Endothelial cell of umbilical vein (primary cell): Measurements from ENCODE around the gene C5. TPM values are rescaled to one million over a fixed set of nuclear protein-coding genes. Genes with fewer than 3 reads are reported as not detected.

Source experiments
- BruUV-seq: library from RNA; stranded (reverse); fragments of 400-500 nt; replicated peaks from 2 replicates; lab custom pipeline; 2021; lab: Mats Ljungman, UMichigan
- CTCF ChIA-PET: fragments of 300-600, 350-600 bp; sonication (Branson Sonifier 250); formaldehyde crosslinking; loops from one replicate; lab custom pipeline; 2021; ENCODE audit warnings: antibody characterized with exemption, inconsistent platforms; lab: Charles Lee
- POLR2A ChIA-PET: fragments of 300-600, 350-600 bp; sonication (Branson Sonifier 250); formaldehyde crosslinking; loops from one replicate; lab custom pipeline; 2021; ENCODE audit warnings: antibody characterized with exemption, inconsistent platforms; lab: Charles Lee
- DNase-seq: peaks from one replicate; pipeline ENCODE4 v3.0.0-alpha.2; 2011; ENCODE audit warnings: low read depth, low spot score
- FAIRE-seq: peaks from 2 replicates; lab custom pipeline; 2011; peaks lifted over from hg19 to GRCh38; lab: Jason Lieb, UNC
- H2AFZ ChIP-seq: 2 replicates; pipeline ENCODE4 v1.6.0; 2012; ENCODE audit warnings: low read depth, low read length, control low read depth, inconsistent platforms
- H3K27ac ChIP-seq: 2 replicates; pipeline ENCODE4 v1.5.1; 2011; ENCODE audit warnings: low read depth, mild to moderate bottlenecking, control low read depth, low read length, moderate library complexity; ENCODE audit not compliant: insufficient read depth
- H3K27me3 ChIP-seq, 2 experiments: 2 replicates each; pipeline versions ENCODE4 v1.6.0 to v1.6.1; 2011; ENCODE audit warnings: low read length in 2 of 2, mixed read lengths in 1 of 2; ENCODE audit not compliant: control insufficient read depth in 2 of 2, insufficient read depth in 2 of 2
- H3K36me3 ChIP-seq, 2 experiments: 2 replicates in 1 of 2; 3 replicates in 1 of 2; pipeline ENCODE4 v1.5.1; 2011; ENCODE audit warnings: low read length in 2 of 2, mild to moderate bottlenecking in 1 of 2, moderate library complexity in 1 of 2; ENCODE audit not compliant: control insufficient read depth in 2 of 2, insufficient read depth in 2 of 2; ENCODE audit errors: extremely low read depth in 1 of 2
- H3K4me1 ChIP-seq: 3 replicates; pipeline ENCODE4 v1.5.1; 2011; ENCODE audit warnings: mild to moderate bottlenecking, low read length; ENCODE audit not compliant: control insufficient read depth, insufficient read depth; ENCODE audit errors: extremely low read depth
- H3K4me2 ChIP-seq: 2 replicates; pipeline ENCODE4 v1.6.1; 2011; ENCODE audit warnings: low read length, control low read depth, mixed read lengths; ENCODE audit not compliant: insufficient read depth
- H3K4me3 ChIP-seq, 3 experiments: fragments of 200-600 bp in 1 of 3; sonication (generic), shearing (Covaris generic) in 1 of 3; replicated peaks in 1 of 3; 2 replicates each; pipeline ENCODE4 v1.5.1; 2011 to 2016; ENCODE audit warnings: control low read depth in 3 of 3, low read length in 3 of 3, mild to moderate bottlenecking in 2 of 3, inconsistent platforms in 1 of 3, low read depth in 1 of 3, moderate library complexity in 1 of 3; ENCODE audit not compliant: insufficient read depth in 1 of 3
- H3K79me2 ChIP-seq: 2 replicates; pipeline ENCODE4 v1.6.0; 2012; ENCODE audit warnings: low read length, inconsistent platforms; ENCODE audit not compliant: control insufficient read depth, insufficient read depth
- H3K9ac ChIP-seq: replicated peaks from 2 replicates; pipeline ENCODE3; 2011; ENCODE audit warnings: low read length, control low read depth; ENCODE audit not compliant: insufficient read depth; ENCODE audit errors: extremely low read depth
- H3K9me1 ChIP-seq: replicated peaks from 3 replicates; pipeline ENCODE4 v1.6.0; 2011; ENCODE audit warnings: mild to moderate bottlenecking, low read length; ENCODE audit not compliant: control insufficient read depth, insufficient read depth; ENCODE audit errors: extremely low read depth
- H3K9me3 ChIP-seq: replicated peaks from 2 replicates; pipeline ENCODE4 v1.5.1; 2012; ENCODE audit warnings: low read length, inconsistent platforms; ENCODE audit not compliant: control insufficient read depth, insufficient read depth
- H4K20me1 ChIP-seq: replicated peaks from 2 replicates; pipeline ENCODE3; 2011; ENCODE audit warnings: mild to moderate bottlenecking, low read length; ENCODE audit not compliant: control insufficient read depth, insufficient read depth; ENCODE audit errors: extremely low read depth
- EZH2 ChIP-seq: IDR thresholded peaks from 2 replicates; pipeline ENCODE4 v1.6.1; 2012; ENCODE audit warnings: borderline replicate concordance, low read depth, mild to moderate bottlenecking, moderate library complexity, low read length, inconsistent platforms; ENCODE audit not compliant: severe bottlenecking
- FOS ChIP-seq: IDR thresholded peaks from 2 replicates; pipeline ENCODE4 v1.6.1; 2011; ENCODE audit warnings: mild to moderate bottlenecking, low read length, moderate library complexity, borderline replicate concordance; ENCODE audit not compliant: insufficient read depth
- GATA2 ChIP-seq: IDR thresholded peaks from 2 replicates; pipeline ENCODE4 v1.7.0; 2011; ENCODE audit warnings: low read depth, mild to moderate bottlenecking, moderate library complexity, mixed read lengths, low read length; ENCODE audit not compliant: insufficient read length, insufficient read depth
- JUN ChIP-seq: IDR thresholded peaks from 2 replicates; pipeline ENCODE4 v1.6.1; 2011; ENCODE audit warnings: borderline replicate concordance, low read depth; ENCODE audit not compliant: insufficient read length, insufficient read depth
- MAX ChIP-seq: IDR thresholded peaks from 2 replicates; pipeline ENCODE4 v1.6.1; 2011; ENCODE audit not compliant: insufficient read depth, insufficient read length
- MYC ChIP-seq: IDR thresholded peaks from one replicate; pipeline ENCODE4 v1.6.1; 2011; ENCODE audit warnings: mild to moderate bottlenecking, low read depth, low read length
- POLR2A ChIP-seq: IDR thresholded peaks from 2 replicates; pipeline ENCODE4 v1.6.1; 2012; ENCODE audit warnings: low read depth, mild to moderate bottlenecking, control low read depth, low read length
- POLR2AphosphoS5 ChIP-seq: IDR thresholded peaks from 2 replicates; pipeline ENCODE4 v1.6.1; 2012; ENCODE audit warnings: low read depth, mild to moderate bottlenecking, control low read depth, low read length, moderate library complexity; ENCODE audit not compliant: insufficient read depth
- dilution Hi-C: fragments of 300-500 bp; cut with MboI; formaldehyde crosslinking; loops from one replicate; pipeline ENCODE4 v1.15.0; 2019; ENCODE audit warnings: low sequenced_read_pairs; ENCODE audit not compliant: extremely low pct_ligation_motif_present
- intact Hi-C: fragments of 100-400 bp; cut with micrococcal nuclease; formaldehyde crosslinking; loops from one replicate; pipeline ENCODE4 v1.10.0; 2022
- polyA plus RNA-seq, 4 experiments: library from polyadenylated mRNA; depleted of rRNA in 3 of 4; stranded (reverse) in 3 of 4; unstranded in 1 of 4; fragments of >200 nt; gene quantifications; 2 replicates each; pipeline versions ENCODE4 v1.2.1 to v1.2.3, GENCODE V29; 2011 to 2012; ENCODE audit warnings: missing spikeins in 1 of 4
- total RNA-seq: library from RNA; stranded (reverse); gene quantifications from 2 replicates; pipeline ENCODE4 v1.2.3, GENCODE V29; 2021
- TF ChIP-seq, protein P1 (sequence below), 2 donors: IDR thresholded peaks; 1 replicate in 1 of 2; 2 replicates in 1 of 2; pipeline ENCODE4 v1.5.1; 2011; ENCODE audit warnings: low read length in 2 of 2, mild to moderate bottlenecking in 2 of 2, moderate library complexity in 2 of 2, control low read depth in 1 of 2, inconsistent platforms in 1 of 2, low read depth in 1 of 2; ENCODE audit not compliant: insufficient read depth in 1 of 2; ENCODE audit errors: extremely low read depth in 1 of 2

The C5 gene
- total and polyA plus RNA-seq, 2 donors (not counting 3 experiments of a cell fraction or from before 2014, with no cell fraction given): 0.79 to 1.6 TPM

GRCh38 chr9:121019273-121019672, 30.8 kb downstream of the C5 start:
- no peaks in the 10 kb centered on the region for H3K79me2 ChIP-seq
- H4K20me1 ChIP-seq: no peaks in the 10 kb centered on the region
- no peaks in the 10 kb centered on the region for H3K9me1 ChIP-seq
- POLR2A ChIA-PET: no interaction called here
- no peaks in the 10 kb centered on the region for H3K36me3 ChIP-seq
- intact Hi-C loops: no loop called here
- no peak overlapping the region for H3K27ac ChIP-seq
- H3K27me3 ChIP-seq: no peaks in the 10 kb centered on the region
- no peak for TF ChIP-seq MAX
- no peak for TF ChIP-seq EZH2
- TF ChIP-seq POLR2A: no peak
- no peak for TF ChIP-seq MYC
- no peak for TF ChIP-seq GATA2
- TF ChIP-seq POLR2AphosphoS5: no peak
- no peak for TF ChIP-seq FOS
- TF ChIP-seq, protein P1, sequence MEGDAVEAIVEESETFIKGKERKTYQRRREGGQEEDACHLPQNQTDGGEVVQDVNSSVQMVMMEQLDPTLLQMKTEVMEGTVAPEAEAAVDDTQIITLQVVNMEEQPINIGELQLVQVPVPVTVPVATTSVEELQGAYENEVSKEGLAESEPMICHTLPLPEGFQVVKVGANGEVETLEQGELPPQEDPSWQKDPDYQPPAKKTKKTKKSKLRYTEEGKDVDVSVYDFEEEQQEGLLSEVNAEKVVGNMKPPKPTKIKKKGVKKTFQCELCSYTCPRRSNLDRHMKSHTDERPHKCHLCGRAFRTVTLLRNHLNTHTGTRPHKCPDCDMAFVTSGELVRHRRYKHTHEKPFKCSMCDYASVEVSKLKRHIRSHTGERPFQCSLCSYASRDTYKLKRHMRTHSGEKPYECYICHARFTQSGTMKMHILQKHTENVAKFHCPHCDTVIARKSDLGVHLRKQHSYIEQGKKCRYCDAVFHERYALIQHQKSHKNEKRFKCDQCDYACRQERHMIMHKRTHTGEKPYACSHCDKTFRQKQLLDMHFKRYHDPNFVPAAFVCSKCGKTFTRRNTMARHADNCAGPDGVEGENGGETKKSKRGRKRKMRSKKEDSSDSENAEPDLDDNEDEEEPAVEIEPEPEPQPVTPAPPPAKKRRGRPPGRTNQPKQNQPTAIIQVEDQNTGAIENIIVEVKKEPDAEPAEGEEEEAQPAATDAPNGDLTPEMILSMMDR (IDR thresholded peaks at IDR 0.05; ENCODE audit: extremely low read depth in 1 of 2, insufficient read depth in 1 of 2, low read depth in 1 of 2, low read length in 2 of 2): no peak
- no peak for TF ChIP-seq JUN
- BruUV-seq: no TSS peak
- no peak overlapping the region for H2AFZ ChIP-seq
- H3K4me1 ChIP-seq: no peaks in the 10 kb centered on the region
- FAIRE-seq (no peak), DNase-seq (no peak)
- H3K9ac ChIP-seq: no peak overlapping the region
- dilution Hi-C loops: no loop called here
- H3K4me3 ChIP-seq: no peak overlapping the region
- no peak overlapping the region for H3K4me2 ChIP-seq
- H3K9me3 ChIP-seq: no peaks in the 10 kb centered on the region
- CTCF ChIA-PET: interaction anchor here (0.7 kb wide), 1 partner anchor 41 kb away, joined by 3 read pairs; no protein-coding TSS in a partner anchor
